Testis (tissue), 3 donors: Measurements from ENCODE around the gene MDGA2. TPM values are rescaled to one million over a fixed set of nuclear protein-coding genes. Genes with fewer than 3 reads are reported as not detected.

ENCODE experiments used
- DNase-seq: peaks from one replicate; pipeline ENCODE4 v3.0.0-alpha.2; 2019
- H3K27ac ChIP-seq, 2 donors: fragments of 200-600 bp; sonication (generic); one replicate each; pipeline ENCODE4 v1.5.1; 2019
- H3K27me3 ChIP-seq: fragments of 200-600 bp; sonication (generic); one replicate; pipeline ENCODE4 v1.5.1; 2019
- H3K36me3 ChIP-seq: fragments of 200-600 bp; sonication (generic); one replicate; pipeline ENCODE4 v1.5.1; 2017; ENCODE audit warnings: low read depth; ENCODE audit errors: missing control alignments
- H3K4me1 ChIP-seq: fragments of 200-600 bp; sonication (generic); one replicate; pipeline ENCODE4 v1.5.1; 2019
- H3K4me3 ChIP-seq, 2 donors: fragments of 200-600 bp; sonication (generic); one replicate each; pipeline ENCODE4 v1.5.1; 2017 to 2019
- H3K9me3 ChIP-seq: fragments of 200-600 bp; sonication (generic); one replicate; pipeline ENCODE4 v1.5.1; 2017
- CTCF ChIP-seq, 3 experiments: fragments of 450-650 bp in 2 of 3; fragments of 200-600 bp in 1 of 3; sonication (generic) in 1 of 3; IDR thresholded peaks; one replicate each; pipeline ENCODE4 v1.5.1; 2016 to 2019; ENCODE audit warnings: antibody characterized with exemption in 3 of 3, mild to moderate bottlenecking in 2 of 3, moderate library complexity in 1 of 3
- POLR2A ChIP-seq: fragments of 450-650 bp; IDR thresholded peaks from one replicate; pipeline ENCODE4 v1.6.1; 2017; ENCODE audit warnings: antibody characterized with exemption, mild to moderate bottlenecking, moderate library complexity
- WGBS, 2 donors: methylation state at CpG; one replicate each; pipeline ENCODE4 v1.1.5; 2018; 5-methylcytosine and 5-hydroxymethylcytosine counted together
- intact Hi-C: fragments of 100-400 bp; cut with DNase I; formaldehyde crosslinking; loops from one replicate; pipeline ENCODE4 v1.15.1; 2023; ENCODE audit warnings: low total_unique reads
- polyA plus RNA-seq: library from polyadenylated mRNA; stranded (reverse); fragments of 350-450 nt; fragmentation: Illumina TruSeq; extraction: RNeasy Lipid Tissue Mini Kit (QIAGEN cat#74804); gene quantifications from one replicate; pipeline ENCODE4 v1.2.3, GENCODE V29; 2014; ENCODE audit warnings: low read depth, low replicate concordance; ENCODE audit not compliant: insufficient read depth
- total RNA-seq, 2 donors: library from RNA; depleted of rRNA; stranded (reverse); fragments of >200 nt; gene quantifications; one replicate each; pipeline ENCODE4 v1.2.3, GENCODE V29; 2016

MDGA2 gene
- total and polyA plus RNA-seq, 3 donors from 2014 or later = 3.9 to 11.6 (median 8.4) TPM

DNA sequence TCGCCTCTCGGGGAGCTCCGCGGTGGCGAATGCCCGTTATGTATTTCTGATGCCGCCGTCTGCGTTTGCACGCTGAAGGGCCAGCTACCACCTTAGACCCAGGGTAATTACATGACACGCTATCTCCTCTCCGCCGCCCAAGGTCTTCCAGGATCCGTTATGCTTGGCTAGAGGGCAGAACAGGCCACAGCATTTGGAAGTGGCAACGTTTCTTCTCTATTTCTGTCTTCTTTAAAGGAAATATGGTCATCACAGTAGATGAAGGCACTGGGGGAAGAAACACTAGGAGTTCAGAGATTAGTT, 861 bp upstream of the MDGA2 start:
- H3K4me1 ChIP-seq = peaks cover 14% of the 10 kb centered on the region
- H3K36me3 ChIP-seq = no peaks in the 10 kb centered on the region
- no peaks in the 10 kb centered on the region for H3K9me3 ChIP-seq
- H3K27ac ChIP-seq = no peak overlapping the region
- no peaks in the 10 kb centered on the region for H3K27me3 ChIP-seq
- 0% methylated on average over 11 to 15 of the region's 15 CpGs for WGBS, 2 donors
- intact Hi-C loops = no loop called here
- no peak for TF ChIP-seq POLR2A
- TF ChIP-seq CTCF (IDR thresholded peaks at IDR 0.05) = no peak
- DNase-seq = no peak
- peak overlapping the region; percentile 43 to 58 for H3K4me3 ChIP-seq

- Histone ChIP-seq H3K36me3 (no peaks in the 10 kb centered on the region), H3K27me3 (no peaks in the 10 kb centered on the region), H3K4me1 (peaks cover 14% of the 10 kb centered on the region), H3K27ac (no peak overlapping the region), H3K4me3 (peak overlapping the region; percentile 43 to 58), H3K9me3 (no peaks in the 10 kb centered on the region)
- intact Hi-C loops = no loop called here
- no peak for TF ChIP-seq CTCF (IDR thresholded peaks at IDR 0.05)
- TF ChIP-seq POLR2A = no peak
- WGBS, 2 donors = 1% methylated on average over 13 to 77 of the region's 81 CpGs
- DNase-seq = no peak
Measured at GRCh38 chr14:47674543-47675465, 601 bp downstream of the MDGA2 start.

DNA sequence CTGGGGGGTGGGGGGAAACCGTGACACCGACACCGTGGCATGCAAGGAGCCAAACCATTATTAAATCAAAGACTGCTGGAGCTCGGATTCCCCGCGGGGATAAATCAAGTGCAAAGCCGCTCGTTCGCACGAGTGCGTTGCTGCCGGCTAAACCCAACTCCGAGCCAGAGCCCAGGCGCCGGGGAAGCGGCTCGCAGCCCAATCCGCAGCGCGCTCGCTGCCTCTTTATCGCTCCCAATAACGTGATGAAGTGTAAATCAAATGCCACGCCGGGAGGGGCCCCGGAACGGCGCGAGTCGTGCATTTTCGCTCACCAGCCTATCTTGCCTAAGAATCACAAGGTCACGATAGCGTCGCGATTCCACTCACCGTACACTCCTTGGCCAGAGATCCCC, 1.3 kb downstream of the MDGA2 start:
- Histone ChIP-seq H3K36me3 (no peaks in the 10 kb centered on the region), H3K9me3 (no peaks in the 10 kb centered on the region), H3K27me3 (no peaks in the 10 kb centered on the region), H3K4me1 (peaks cover 14% of the 10 kb centered on the region), H3K4me3 (peak overlapping the region; percentile 43 to 48), H3K27ac (no peak overlapping the region)
- 0 to 1% methylated on average over 23 to 36 of the region's 36 CpGs for WGBS, 2 donors
- intact Hi-C loops = no loop called here
- no peak for DNase-seq
- TF ChIP-seq POLR2A = no peak
- no peak for TF ChIP-seq CTCF (IDR thresholded peaks at IDR 0.05)

- no peak for DNase-seq
- no peak overlapping the region for H3K27ac ChIP-seq
- H3K4me3 ChIP-seq = no peak overlapping the region
- intact Hi-C loops = no loop called here
- H3K27me3 ChIP-seq = no peaks in the 10 kb centered on the region
- TF ChIP-seq CTCF (IDR thresholded peaks at IDR 0.05) = no peak
- TF ChIP-seq POLR2A = no peak
- WGBS, 2 donors = 83 to 84% methylated on average over 10 to 27 of the region's 28 CpGs
- H3K9me3 ChIP-seq = no peaks in the 10 kb centered on the region
- H3K4me1 ChIP-seq = no peaks in the 10 kb centered on the region
- no peaks in the 10 kb centered on the region for H3K36me3 ChIP-seq
Measured at GRCh38 chr14:47665337-47666134, 9.9 kb downstream of the MDGA2 start.
